T47D (cell line): ENCODE results near the gene SMIM44.
"Not testable (repeated sequence)": the region's sequence is repeated elsewhere in the genome, so short reads cannot be mapped to it uniquely, and the experiment has no call there.

Source experiments
- DNase-seq, 2 experiments: peaks; one replicate each; pipeline versions ENCODE4 v3.0.0 to v3.0.0-alpha.2; 2011 to 2012; ENCODE audit warnings: low read depth in 1 of 2, low spot score in 1 of 2
- JUND ChIP-seq: IDR thresholded peaks from 2 replicates; pipeline ENCODE4 v1.6.1; 2012; ENCODE audit warnings: low read depth
- in situ Hi-C: cut with HindIII; loops from 2 replicates; pipeline ENCODE4 v1.10.0; 2016; ENCODE audit warnings: low sequenced_read_pairs, low pct_unique_long_range_greater_than_20kb

The SMIM44 gene

GRCh38 chr19:3462991-3463713 is 20.1 kb downstream of the SMIM44 start:
- no peak for DNase-seq
- in situ Hi-C loops, result no loop called here
- no peak for TF ChIP-seq JUND

GRCh38 chr19:3459965-3460582 is 23.2 kb downstream of the SMIM44 start:
- in situ Hi-C loops, result no loop called here
- no peak for TF ChIP-seq JUND
- DNase-seq, result no peak

GRCh38 chr19:3459089-3459881 is 24.0 kb downstream of the SMIM44 start:
- TF ChIP-seq JUND, result no peak
- in situ Hi-C loops, result no loop called here
- DNase-seq, result peak in 1 of 2 experiments; percentile 26

DNA sequence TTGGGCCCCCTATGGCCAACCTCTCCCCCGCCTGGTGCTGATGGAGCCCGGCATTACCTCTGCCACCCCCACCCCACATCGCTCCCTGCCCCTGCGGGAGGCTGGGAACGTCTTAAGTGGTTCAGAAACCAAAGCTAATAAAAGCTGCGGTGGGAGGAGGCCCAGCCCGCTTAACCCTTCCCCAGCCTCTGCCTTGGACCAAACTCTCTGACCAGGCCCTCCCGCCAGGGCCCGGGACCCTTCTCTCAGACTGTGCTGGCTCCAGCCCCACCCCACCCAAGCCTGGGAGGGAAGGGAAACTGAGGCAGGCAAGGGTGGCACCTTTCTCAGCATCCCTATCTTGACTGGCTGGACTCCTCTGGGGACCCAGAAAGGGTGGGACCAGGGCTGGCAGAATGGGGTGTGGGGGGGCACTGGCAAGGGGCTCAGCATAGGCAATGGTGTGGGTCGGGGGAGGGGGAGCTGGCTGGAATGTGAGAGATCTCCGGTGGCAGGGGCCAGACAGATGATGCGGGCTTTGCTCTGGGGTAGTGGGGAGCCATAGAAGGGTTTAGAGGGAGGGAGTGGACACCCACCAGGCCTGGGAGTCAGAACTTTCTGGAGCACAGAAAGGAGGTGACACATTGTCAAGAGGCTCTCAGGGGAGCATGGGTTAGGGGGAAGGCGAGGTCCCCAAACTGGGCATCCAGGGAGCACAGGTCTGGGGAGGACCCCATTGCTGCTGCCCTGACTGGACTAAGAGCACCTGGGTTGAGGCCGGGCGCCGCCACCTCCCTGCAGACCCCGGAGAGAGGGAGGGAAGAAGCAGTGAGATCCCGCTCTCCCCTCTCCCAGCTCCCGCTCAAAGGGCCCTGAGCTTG is 24.8 kb downstream of the SMIM44 start:
- no peak for DNase-seq
- no peak for TF ChIP-seq JUND
- in situ Hi-C loops, result no loop called here

GRCh38 chr19:3457528-3458228 is 25.6 kb downstream of the SMIM44 start:
- no peak for DNase-seq
- in situ Hi-C loops, result no loop called here
- no peak for TF ChIP-seq JUND

- in situ Hi-C loops, result no loop called here
- no peak for DNase-seq
- no peak for TF ChIP-seq JUND
These were observed 26.2 kb downstream of the SMIM44 start for GRCh38 chr19:3456925-3457527.

DNA sequence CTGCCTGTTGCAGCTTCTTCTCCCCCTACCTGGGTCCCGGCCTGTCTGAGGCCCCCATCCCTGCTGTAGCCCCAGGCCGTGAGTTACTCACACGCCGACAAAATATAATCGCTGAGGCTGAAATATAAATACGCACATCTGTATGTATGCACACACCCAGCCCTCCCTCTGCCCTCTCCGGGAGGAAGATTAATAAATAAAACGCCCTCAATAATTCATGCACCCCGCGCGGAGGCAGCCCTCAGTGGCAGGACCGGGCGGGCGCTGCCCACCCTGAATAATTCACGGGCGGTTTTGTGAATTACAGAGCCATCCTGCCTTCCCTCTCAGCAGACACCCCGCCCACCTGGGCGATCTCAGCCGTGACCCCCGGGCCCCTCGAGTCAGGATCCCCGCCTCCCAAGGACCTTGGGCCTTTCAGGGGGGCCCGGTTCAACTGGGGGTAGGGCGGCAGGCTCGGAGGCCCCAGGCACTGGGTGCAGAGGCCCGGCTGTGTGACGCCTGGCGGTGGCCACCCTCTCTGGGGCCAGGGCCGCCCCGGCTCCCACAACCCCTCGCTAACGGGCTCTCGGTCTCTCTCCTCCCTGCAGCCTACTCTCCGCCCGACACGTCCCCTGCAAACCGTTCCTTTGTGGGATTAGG is 27.2 kb downstream of the SMIM44 start:
- no peak for DNase-seq
- TF ChIP-seq JUND, result no peak
- in situ Hi-C loops, result no loop called here

DNA sequence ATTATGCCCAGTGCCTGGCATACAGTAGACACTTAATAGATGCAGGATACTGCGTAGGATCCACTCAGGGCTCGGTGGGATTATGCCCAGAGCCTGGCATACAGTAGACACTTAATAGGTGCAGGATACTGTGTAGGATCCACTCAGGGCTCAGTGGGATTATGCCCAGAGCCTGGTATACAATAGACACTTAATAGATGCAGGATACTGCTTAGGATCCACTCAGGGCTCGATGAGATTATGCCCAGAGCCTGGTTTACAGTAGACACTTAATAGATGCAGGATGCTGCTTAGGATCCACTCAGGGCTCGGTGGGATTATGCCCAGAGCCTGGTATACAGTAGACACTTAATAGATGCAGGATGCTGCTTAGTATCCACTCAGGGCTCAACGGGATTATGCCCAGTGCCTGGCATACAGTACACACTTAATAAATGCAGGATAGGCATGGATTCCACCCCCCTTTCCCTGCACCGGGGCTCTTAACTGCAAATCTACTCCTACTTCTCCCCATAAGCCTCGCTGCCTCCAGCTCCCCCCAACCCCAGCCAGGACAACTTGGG is 27.8 kb downstream of the SMIM44 start:
- no peak for DNase-seq
- in situ Hi-C loops, result no loop called here
- TF ChIP-seq JUND, result no peak

DNA sequence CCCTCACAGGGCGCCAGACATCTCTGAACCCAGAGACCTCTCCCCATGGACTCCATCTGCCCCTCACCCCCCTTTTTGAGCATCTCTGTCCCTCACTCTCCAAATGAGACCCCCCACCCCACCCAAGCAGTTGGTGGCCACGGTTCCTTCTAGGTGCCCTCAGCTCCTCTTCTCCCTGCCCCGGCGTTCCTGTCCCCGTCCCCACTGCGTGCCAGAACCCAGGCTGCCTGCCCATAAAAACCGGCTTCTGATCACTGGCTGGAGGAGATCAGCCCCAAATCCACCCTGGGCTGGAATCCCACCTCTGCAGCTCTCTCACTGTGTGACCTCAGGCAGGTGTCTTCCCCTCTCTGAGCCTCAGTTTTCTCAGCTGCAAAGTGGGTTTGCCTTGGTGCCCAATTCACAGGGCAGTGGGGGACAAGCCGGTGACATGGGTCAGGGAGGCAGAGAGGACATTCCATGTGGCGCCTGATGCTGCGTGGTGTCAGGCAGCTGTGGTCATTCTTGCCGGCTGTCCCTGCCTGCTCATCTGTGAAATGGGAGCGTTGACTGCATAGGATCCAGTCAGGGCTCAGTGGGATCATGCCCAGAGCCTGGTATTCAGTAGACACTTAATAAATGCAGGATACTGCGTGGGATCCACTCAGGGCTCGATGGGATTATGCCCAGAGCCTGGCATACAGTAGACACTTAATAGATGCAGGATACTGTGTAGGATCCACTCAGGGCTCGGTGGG is 28.4 kb downstream of the SMIM44 start:
- TF ChIP-seq JUND, result no peak
- in situ Hi-C loops, result no loop called here
- no peak for DNase-seq

GRCh38 chr19:3453840-3454239 is 29.4 kb downstream of the SMIM44 start:
- no peak for TF ChIP-seq JUND
- no peak for DNase-seq
- in situ Hi-C loops, result no loop called here

DNA sequence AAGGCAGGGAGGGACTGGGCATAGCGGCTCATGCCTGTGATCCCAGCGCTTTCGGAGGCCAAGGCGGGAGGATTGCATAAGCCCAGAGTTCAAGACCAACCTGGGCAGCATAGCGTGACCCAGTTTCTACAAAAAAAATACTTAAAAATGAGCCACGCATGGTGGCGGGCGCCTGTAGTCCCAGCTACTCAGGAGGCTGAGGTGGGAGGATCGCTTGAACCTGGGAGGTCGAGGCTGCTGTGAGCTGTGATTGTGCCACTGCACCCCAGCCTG is 30.4 kb downstream of the SMIM44 start:
- DNase-seq, in situ Hi-C loops: not testable (repeated sequence)
